ENCODE measurements around the gene GJC2.

The GJC2 gene

GRCh38 chr1:228148935-228149405 is 760 bp upstream of the GJC2 start:
- TF ChIP-seq MAX (IDR thresholded peaks at IDR 0.05; ENCODE audit: low read depth, low read length) (no peak), MYC (IDR thresholded peaks at IDR 0.05; ENCODE audit: low read depth, low read length) (no peak), POLR2A (IDR thresholded peaks at IDR 0.05; ENCODE audit: extremely low read depth, insufficient read length) (no peak), CTCF (IDR thresholded peaks at IDR 0.05; ENCODE audit: low read depth, low read length) (no peak)
- H3K4me3 ChIP-seq (ENCODE audit: low read depth, low read length), result no peak overlapping the region
- no peak for DNase-seq (ENCODE audit: low read depth)

- no peak for DNase-seq (ENCODE audit: low read depth)
- no peak overlapping the region for H3K4me3 ChIP-seq (ENCODE audit: low read depth, low read length)
- no peak for TF ChIP-seq POLR2A (IDR thresholded peaks at IDR 0.05; ENCODE audit: extremely low read depth, insufficient read length)
- TF ChIP-seq MAX (IDR thresholded peaks at IDR 0.05; ENCODE audit: low read depth, low read length), result no peak
- TF ChIP-seq MYC (IDR thresholded peaks at IDR 0.05; ENCODE audit: low read depth, low read length), result no peak
- TF ChIP-seq CTCF (IDR thresholded peaks at IDR 0.05; ENCODE audit: low read depth, low read length), result no peak
These were observed 360 bp downstream of the GJC2 start for GRCh38 chr1:228150120-228150460.

GRCh38 chr1:228150461-228151179 is 890 bp downstream of the GJC2 start:
- H3K4me3 ChIP-seq (ENCODE audit: low read depth, low read length), result no peak overlapping the region
- TF ChIP-seq CTCF (IDR thresholded peaks at IDR 0.05; ENCODE audit: low read depth, low read length) (no peak), MYC (IDR thresholded peaks at IDR 0.05; ENCODE audit: low read depth, low read length) (no peak), POLR2A (IDR thresholded peaks at IDR 0.05; ENCODE audit: extremely low read depth, insufficient read length) (no peak), MAX (IDR thresholded peaks at IDR 0.05; ENCODE audit: low read depth, low read length) (no peak)
- DNase-seq (ENCODE audit: low read depth), result no peak

GRCh38 chr1:228151180-228151925 is 1.6 kb downstream of the GJC2 start:
- H3K4me3 ChIP-seq (ENCODE audit: low read depth, low read length), result no peak overlapping the region
- no peak for DNase-seq (ENCODE audit: low read depth)
- TF ChIP-seq POLR2A (IDR thresholded peaks at IDR 0.05; ENCODE audit: extremely low read depth, insufficient read length), result no peak
- no peak for TF ChIP-seq MAX (IDR thresholded peaks at IDR 0.05; ENCODE audit: low read depth, low read length)
- no peak for TF ChIP-seq CTCF (IDR thresholded peaks at IDR 0.05; ENCODE audit: low read depth, low read length)
- no peak for TF ChIP-seq MYC (IDR thresholded peaks at IDR 0.05; ENCODE audit: low read depth, low read length)

- no peak for TF ChIP-seq MYC (IDR thresholded peaks at IDR 0.05; ENCODE audit: low read depth, low read length)
- no peak for TF ChIP-seq CTCF (IDR thresholded peaks at IDR 0.05; ENCODE audit: low read depth, low read length)
- TF ChIP-seq POLR2A (IDR thresholded peaks at IDR 0.05; ENCODE audit: extremely low read depth, insufficient read length), result no peak
- no peak for TF ChIP-seq MAX (IDR thresholded peaks at IDR 0.05; ENCODE audit: low read depth, low read length)
- H3K4me3 ChIP-seq (ENCODE audit: low read depth, low read length), result no peak overlapping the region
- no peak for DNase-seq (ENCODE audit: low read depth)
These were observed 2.6 kb downstream of the GJC2 start for GRCh38 chr1:228152097-228152917.

Data from NB4 (cell line).